HEK293 (cell line): ENCODE measurements around the gene CDH3.

Experiments
- CTCF ChIA-PET: fragments of 350-600 bp; formaldehyde crosslinking; extraction: SDS; loops from one replicate; lab custom pipeline; 2021; ENCODE audit warnings: antibody characterized with exemption; lab: Yijun Ruan, JAX
- POLR2A ChIA-PET: fragments of 300-600 bp; formaldehyde crosslinking; extraction: SDS; loops from one replicate; lab custom pipeline; 2020; ENCODE audit warnings: antibody characterized with exemption, inconsistent platforms; lab: Yijun Ruan, JAX
- H3K27ac ChIP-seq: fragments of 200-500 bp; sonication (Bioruptor generic); 2 replicates; pipeline ENCODE4 v1.5.1; 2014; ENCODE audit warnings: low read depth, low read length, control low read depth, inconsistent platforms; ENCODE audit errors: extremely low read depth
- H3K36me3 ChIP-seq, 2 experiments: fragments of 200-500 bp in 1 of 2; sonication (Bioruptor generic) in 1 of 2; 1 replicate in 1 of 2; 2 replicates in 1 of 2; pipeline ENCODE4 v1.5.1; 2014 to 2017; ENCODE audit warnings: inconsistent platforms in 2 of 2, low read length in 2 of 2; ENCODE audit not compliant: control insufficient read depth in 2 of 2, insufficient read depth in 1 of 2
- H3K4me1 ChIP-seq: fragments of 200-500 bp; sonication (Bioruptor generic); 2 replicates; pipeline ENCODE4 v1.5.1; 2014; ENCODE audit warnings: mild to moderate bottlenecking, low read length, inconsistent platforms; ENCODE audit not compliant: control insufficient read depth, insufficient read depth
- H3K4me3 ChIP-seq: 2 replicates; pipeline ENCODE4 v1.5.1; 2011; ENCODE audit warnings: low read depth, mild to moderate bottlenecking, control low read depth, low read length, moderate library complexity
- H3K9me3 ChIP-seq: fragments of 200-500 bp; sonication (Bioruptor generic); 2 replicates; pipeline ENCODE4 v1.5.1; 2014; ENCODE audit warnings: low read depth, low read length, inconsistent platforms; ENCODE audit not compliant: control insufficient read depth, insufficient read depth
- TRIM28 ChIP-seq: IDR thresholded peaks from 2 replicates; pipeline ENCODE4 v1.6.1; 2011; ENCODE audit warnings: low read length, control low read depth, borderline replicate concordance
- ZBTB48 ChIP-seq: fragments of 450-650 bp; formaldehyde crosslinking; IDR thresholded peaks from 2 replicates; pipeline ENCODE4 v1.5.1; 2016; ENCODE audit warnings: missing biosample characterization, missing genetic modification characterization
- ZBTB8A ChIP-seq: fragments of 450-650 bp; formaldehyde crosslinking; IDR thresholded peaks from 2 replicates; pipeline ENCODE4 v1.5.1; 2016; ENCODE audit warnings: missing biosample characterization, missing genetic modification characterization
- ZEB2 ChIP-seq: fragments of 450-650 bp; formaldehyde crosslinking; IDR thresholded peaks from 2 replicates; pipeline ENCODE4 v1.5.1; 2016; ENCODE audit warnings: missing biosample characterization, missing genetic modification characterization
- ZNF16 ChIP-seq: fragments of 450-650 bp; formaldehyde crosslinking; IDR thresholded peaks from 2 replicates; pipeline ENCODE4 v1.5.1; 2016; ENCODE audit warnings: low read depth, missing biosample characterization, missing genetic modification characterization
- ZNF174 ChIP-seq: fragments of 450-650 bp; formaldehyde crosslinking; IDR thresholded peaks from 2 replicates; pipeline ENCODE4 v1.5.0; 2017; ENCODE audit warnings: missing biosample characterization, mild to moderate bottlenecking, missing genetic modification characterization
- ZNF324 ChIP-seq: fragments of 450-650 bp; formaldehyde crosslinking; IDR thresholded peaks from 2 replicates; pipeline ENCODE4 v1.5.1; 2016; ENCODE audit warnings: missing biosample characterization, missing genetic modification characterization
- ZNF426 ChIP-seq: fragments of 450-650 bp; formaldehyde crosslinking; IDR thresholded peaks from 2 replicates; pipeline ENCODE4 v1.5.1; 2017; ENCODE audit warnings: missing biosample characterization, missing genetic modification characterization, mild to moderate bottlenecking, inconsistent platforms, moderate library complexity
- ZNF473 ChIP-seq: fragments of 450-650 bp; formaldehyde crosslinking; IDR thresholded peaks from 2 replicates; pipeline ENCODE4 v1.5.1; 2017; ENCODE audit warnings: missing biosample characterization, missing genetic modification characterization
- ZNF501 ChIP-seq: fragments of 450-650 bp; formaldehyde crosslinking; IDR thresholded peaks from 2 replicates; pipeline ENCODE4 v1.5.1; 2016; ENCODE audit warnings: missing biosample characterization, missing genetic modification characterization
- ZNF549 ChIP-seq: fragments of 450-650 bp; IDR thresholded peaks from 2 replicates; pipeline ENCODE4 v1.5.1; 2018; ENCODE audit warnings: missing biosample characterization, missing genetic modification characterization, mild to moderate bottlenecking, inconsistent platforms, moderate library complexity
- ZNF596 ChIP-seq: fragments of 450-650 bp; IDR thresholded peaks from 2 replicates; pipeline ENCODE4 v1.5.0; 2018; ENCODE audit warnings: missing biosample characterization, mild to moderate bottlenecking, missing genetic modification characterization, moderate library complexity
- ZNF776 ChIP-seq: fragments of 450-650 bp; formaldehyde crosslinking; IDR thresholded peaks from 2 replicates; pipeline ENCODE4 v1.5.0; 2017; ENCODE audit warnings: missing biosample characterization, missing genetic modification characterization, borderline replicate concordance
- ZNF777 ChIP-seq: fragments of 450-650 bp; formaldehyde crosslinking; IDR thresholded peaks from 2 replicates; pipeline ENCODE4 v1.5.1; 2017; ENCODE audit warnings: missing biosample characterization, missing genetic modification characterization, borderline replicate concordance
- ZNF837 ChIP-seq: fragments of 450-650 bp; formaldehyde crosslinking; IDR thresholded peaks from 2 replicates; pipeline ENCODE4 v1.5.1; 2016; ENCODE audit warnings: missing biosample characterization, missing genetic modification characterization
- ZNF843 ChIP-seq: fragments of 450-650 bp; formaldehyde crosslinking; IDR thresholded peaks from 2 replicates; pipeline ENCODE4 v1.5.1; 2016; ENCODE audit warnings: missing biosample characterization, missing genetic modification characterization
- TF ChIP-seq, protein P1 (sequence below): fragments of 450-650 bp; formaldehyde crosslinking; IDR thresholded peaks from 2 replicates; pipeline ENCODE4 v1.5.1; 2017; ENCODE audit warnings: missing biosample characterization, missing genetic modification characterization
- TF ChIP-seq, protein P2 (sequence below): fragments of 450-650 bp; formaldehyde crosslinking; IDR thresholded peaks from 2 replicates; pipeline ENCODE4 v1.5.1; 2017; ENCODE audit warnings: missing biosample characterization, mild to moderate bottlenecking, missing genetic modification characterization, moderate library complexity
- TF ChIP-seq, protein P3 (sequence below): fragments of 450-650 bp; formaldehyde crosslinking; IDR thresholded peaks from 2 replicates; pipeline ENCODE4 v1.5.1; 2016; ENCODE audit warnings: missing biosample characterization, missing genetic modification characterization
- TF ChIP-seq, protein P4 (sequence below): fragments of 450-650 bp; formaldehyde crosslinking; IDR thresholded peaks from 2 replicates; pipeline ENCODE4 v1.5.1; 2016; ENCODE audit warnings: missing biosample characterization, missing genetic modification characterization
- TF ChIP-seq, protein P5 (sequence below): fragments of 450-650 bp; formaldehyde crosslinking; IDR thresholded peaks from 2 replicates; pipeline ENCODE4 v1.5.1; 2016; ENCODE audit warnings: missing biosample characterization, missing genetic modification characterization

The CDH3 gene

DNA sequence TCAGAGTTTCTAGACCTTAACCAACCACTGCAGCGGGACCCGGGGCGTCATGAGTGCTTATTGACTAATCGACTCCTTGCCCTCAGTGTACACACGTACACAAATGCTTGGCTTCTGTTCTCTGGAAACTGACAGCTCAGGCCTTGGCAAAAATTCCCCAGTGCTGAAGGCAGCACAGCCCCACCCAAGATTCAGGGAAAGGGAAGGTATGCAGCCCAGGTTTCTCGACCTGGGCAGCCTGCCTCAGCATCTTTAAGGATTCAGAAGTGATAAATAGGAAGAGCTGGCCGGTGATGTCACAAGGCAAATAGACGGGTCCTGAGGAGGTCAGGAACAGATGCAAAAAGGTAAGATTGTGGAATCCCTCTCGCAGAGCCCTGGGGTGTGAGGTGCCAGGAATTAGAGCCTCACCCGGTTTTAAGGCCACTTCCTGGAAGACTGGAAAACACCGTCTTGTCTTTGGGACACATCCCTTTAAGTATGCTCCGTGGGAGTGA is 9.0 kb upstream of the CDH3 start:
- ChIA-PET CTCF (interaction anchor here (0.6 kb wide), 1 partner anchor 98 kb away, joined by 4 read pairs; no protein-coding TSS in a partner anchor), POLR2A (no interaction called here)
- no peak overlapping the region for H3K4me3 ChIP-seq
- H3K9me3 ChIP-seq, result no peaks in the 10 kb centered on the region
- H3K27ac ChIP-seq, result no peak overlapping the region
- H3K36me3 ChIP-seq, result no peaks in the 10 kb centered on the region
- H3K4me1 ChIP-seq, result no peaks in the 10 kb centered on the region
- TF ChIP-seq ZNF596 (tag by site-specific recombination) (no peak), ZNF837 (tag by site-specific recombination) (no peak), ZNF501 (tag by site-specific recombination) (no peak), ZNF473 (tag by site-specific recombination) (no peak), ZNF324 (tag by site-specific recombination) (no peak), ZBTB48 (tag by site-specific recombination) (no peak), ZNF777 (no peak), ZNF843 (tag by site-specific recombination) (no peak), ZNF549 (tag by site-specific recombination) (no peak), ZNF776 (tag by site-specific recombination) (no peak)
- TF ChIP-seq, protein P1, sequence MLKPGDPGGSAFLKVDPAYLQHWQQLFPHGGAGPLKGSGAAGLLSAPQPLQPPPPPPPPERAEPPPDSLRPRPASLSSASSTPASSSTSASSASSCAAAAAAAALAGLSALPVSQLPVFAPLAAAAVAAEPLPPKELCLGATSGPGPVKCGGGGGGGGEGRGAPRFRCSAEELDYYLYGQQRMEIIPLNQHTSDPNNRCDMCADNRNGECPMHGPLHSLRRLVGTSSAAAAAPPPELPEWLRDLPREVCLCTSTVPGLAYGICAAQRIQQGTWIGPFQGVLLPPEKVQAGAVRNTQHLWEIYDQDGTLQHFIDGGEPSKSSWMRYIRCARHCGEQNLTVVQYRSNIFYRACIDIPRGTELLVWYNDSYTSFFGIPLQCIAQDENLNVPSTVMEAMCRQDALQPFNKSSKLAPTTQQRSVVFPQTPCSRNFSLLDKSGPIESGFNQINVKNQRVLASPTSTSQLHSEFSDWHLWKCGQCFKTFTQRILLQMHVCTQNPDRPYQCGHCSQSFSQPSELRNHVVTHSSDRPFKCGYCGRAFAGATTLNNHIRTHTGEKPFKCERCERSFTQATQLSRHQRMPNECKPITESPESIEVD, result no peak
- TF ChIP-seq, protein P2, sequence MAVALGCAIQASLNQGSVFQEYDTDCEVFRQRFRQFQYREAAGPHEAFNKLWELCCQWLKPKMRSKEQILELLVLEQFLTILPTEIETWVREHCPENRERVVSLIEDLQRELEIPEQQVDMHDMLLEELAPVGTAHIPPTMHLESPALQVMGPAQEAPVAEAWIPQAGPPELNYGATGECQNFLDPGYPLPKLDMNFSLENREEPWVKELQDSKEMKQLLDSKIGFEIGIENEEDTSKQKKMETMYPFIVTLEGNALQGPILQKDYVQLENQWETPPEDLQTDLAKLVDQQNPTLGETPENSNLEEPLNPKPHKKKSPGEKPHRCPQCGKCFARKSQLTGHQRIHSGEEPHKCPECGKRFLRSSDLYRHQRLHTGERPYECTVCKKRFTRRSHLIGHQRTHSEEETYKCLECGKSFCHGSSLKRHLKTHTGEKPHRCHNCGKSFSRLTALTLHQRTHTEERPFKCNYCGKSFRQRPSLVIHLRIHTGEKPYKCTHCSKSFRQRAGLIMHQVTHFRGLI (tag by site-specific recombination), result no peak
- TF ChIP-seq, protein P3, sequence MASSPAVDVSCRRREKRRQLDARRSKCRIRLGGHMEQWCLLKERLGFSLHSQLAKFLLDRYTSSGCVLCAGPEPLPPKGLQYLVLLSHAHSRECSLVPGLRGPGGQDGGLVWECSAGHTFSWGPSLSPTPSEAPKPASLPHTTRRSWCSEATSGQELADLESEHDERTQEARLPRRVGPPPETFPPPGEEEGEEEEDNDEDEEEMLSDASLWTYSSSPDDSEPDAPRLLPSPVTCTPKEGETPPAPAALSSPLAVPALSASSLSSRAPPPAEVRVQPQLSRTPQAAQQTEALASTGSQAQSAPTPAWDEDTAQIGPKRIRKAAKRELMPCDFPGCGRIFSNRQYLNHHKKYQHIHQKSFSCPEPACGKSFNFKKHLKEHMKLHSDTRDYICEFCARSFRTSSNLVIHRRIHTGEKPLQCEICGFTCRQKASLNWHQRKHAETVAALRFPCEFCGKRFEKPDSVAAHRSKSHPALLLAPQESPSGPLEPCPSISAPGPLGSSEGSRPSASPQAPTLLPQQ (tag by site-specific recombination), result no peak

DNA sequence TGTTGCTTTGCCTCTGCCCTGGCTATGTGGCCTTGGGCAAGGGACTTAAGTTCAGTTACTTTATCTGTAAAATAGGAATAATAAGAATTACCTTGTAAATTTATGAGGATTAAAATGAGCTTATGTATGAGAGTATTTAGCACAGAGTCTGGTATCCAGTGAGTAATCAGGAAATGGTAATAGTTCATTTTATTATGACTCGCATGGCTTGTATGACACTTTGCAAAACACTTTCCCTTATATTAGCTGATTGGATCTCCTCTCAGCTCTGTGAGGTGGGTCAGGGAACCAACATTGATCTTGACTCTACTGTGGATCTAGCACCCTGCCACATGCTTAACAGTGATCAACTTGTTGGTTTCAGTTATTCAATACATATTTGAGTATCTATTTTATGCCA is 8.3 kb upstream of the CDH3 start:
- TF ChIP-seq ZNF426 (tag by site-specific recombination), result no peak
- TF ChIP-seq, protein P4, sequence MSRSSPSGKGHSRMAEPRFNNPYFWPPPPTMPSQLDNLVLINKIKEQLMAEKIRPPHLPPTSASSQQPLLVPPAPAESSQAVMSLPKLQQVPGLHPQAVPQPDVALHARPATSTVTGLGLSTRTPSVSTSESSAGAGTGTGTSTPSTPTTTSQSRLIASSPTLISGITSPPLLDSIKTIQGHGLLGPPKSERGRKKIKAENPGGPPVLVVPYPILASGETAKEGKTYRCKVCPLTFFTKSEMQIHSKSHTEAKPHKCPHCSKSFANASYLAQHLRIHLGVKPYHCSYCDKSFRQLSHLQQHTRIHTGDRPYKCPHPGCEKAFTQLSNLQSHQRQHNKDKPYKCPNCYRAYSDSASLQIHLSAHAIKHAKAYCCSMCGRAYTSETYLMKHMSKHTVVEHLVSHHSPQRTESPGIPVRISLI (tag by site-specific recombination), result no peak
- no peak for TF ChIP-seq TRIM28
- TF ChIP-seq ZBTB8A (tag by site-specific recombination), result no peak
- no peak for TF ChIP-seq ZEB2 (tag by site-specific recombination)
- no peak for TF ChIP-seq ZNF174 (tag by site-specific recombination)
- TF ChIP-seq, protein P5, sequence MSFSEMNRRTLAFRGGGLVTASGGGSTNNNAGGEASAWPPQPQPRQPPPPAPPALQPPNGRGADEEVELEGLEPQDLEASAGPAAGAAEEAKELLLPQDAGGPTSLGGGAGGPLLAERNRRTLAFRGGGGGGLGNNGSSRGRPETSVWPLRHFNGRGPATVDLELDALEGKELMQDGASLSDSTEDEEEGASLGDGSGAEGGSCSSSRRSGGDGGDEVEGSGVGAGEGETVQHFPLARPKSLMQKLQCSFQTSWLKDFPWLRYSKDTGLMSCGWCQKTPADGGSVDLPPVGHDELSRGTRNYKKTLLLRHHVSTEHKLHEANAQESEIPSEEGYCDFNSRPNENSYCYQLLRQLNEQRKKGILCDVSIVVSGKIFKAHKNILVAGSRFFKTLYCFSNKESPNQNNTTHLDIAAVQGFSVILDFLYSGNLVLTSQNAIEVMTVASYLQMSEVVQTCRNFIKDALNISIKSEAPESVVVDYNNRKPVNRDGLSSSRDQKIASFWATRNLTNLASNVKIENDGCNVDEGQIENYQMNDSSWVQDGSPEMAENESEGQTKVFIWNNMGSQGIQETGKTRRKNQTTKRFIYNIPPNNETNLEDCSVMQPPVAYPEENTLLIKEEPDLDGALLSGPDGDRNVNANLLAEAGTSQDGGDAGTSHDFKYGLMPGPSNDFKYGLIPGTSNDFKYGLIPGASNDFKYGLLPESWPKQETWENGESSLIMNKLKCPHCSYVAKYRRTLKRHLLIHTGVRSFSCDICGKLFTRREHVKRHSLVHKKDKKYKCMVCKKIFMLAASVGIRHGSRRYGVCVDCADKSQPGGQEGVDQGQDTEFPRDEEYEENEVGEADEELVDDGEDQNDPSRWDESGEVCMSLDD (tag by site-specific recombination), result no peak
- TF ChIP-seq ZNF16 (tag by site-specific recombination), result no peak
- TF ChIP-seq, all 188 proteins: peak for 0
- no peak overlapping the region for H3K27ac ChIP-seq
- CTCF ChIA-PET, result interaction anchor here (0.6 kb wide), 2 partner anchors 99 to 265 kb away, joined by 3 to 4 read pairs; no protein-coding TSS in a partner anchor
- H3K36me3 ChIP-seq, result no peaks in the 10 kb centered on the region
- no peaks in the 10 kb centered on the region for H3K9me3 ChIP-seq
- no peaks in the 10 kb centered on the region for H3K4me1 ChIP-seq
- no peak overlapping the region for H3K4me3 ChIP-seq
- POLR2A ChIA-PET, result no interaction called here
